GM21360 (cell line): ENCODE measurements around the gene ZSCAN4.

ENCODE experiments used
- ATAC-seq: cut with Tn5 transposase; IDR thresholded peaks from one replicate; pipeline ENCODE4 v1.9.1; 2021; ENCODE audit warnings: mild to moderate bottlenecking, moderate library complexity; ENCODE audit not compliant: unreplicated experiment

Gene ZSCAN4, protein sequence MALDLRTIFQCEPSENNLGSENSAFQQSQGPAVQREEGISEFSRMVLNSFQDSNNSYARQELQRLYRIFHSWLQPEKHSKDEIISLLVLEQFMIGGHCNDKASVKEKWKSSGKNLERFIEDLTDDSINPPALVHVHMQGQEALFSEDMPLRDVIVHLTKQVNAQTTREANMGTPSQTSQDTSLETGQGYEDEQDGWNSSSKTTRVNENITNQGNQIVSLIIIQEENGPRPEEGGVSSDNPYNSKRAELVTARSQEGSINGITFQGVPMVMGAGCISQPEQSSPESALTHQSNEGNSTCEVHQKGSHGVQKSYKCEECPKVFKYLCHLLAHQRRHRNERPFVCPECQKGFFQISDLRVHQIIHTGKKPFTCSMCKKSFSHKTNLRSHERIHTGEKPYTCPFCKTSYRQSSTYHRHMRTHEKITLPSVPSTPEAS

DNA sequence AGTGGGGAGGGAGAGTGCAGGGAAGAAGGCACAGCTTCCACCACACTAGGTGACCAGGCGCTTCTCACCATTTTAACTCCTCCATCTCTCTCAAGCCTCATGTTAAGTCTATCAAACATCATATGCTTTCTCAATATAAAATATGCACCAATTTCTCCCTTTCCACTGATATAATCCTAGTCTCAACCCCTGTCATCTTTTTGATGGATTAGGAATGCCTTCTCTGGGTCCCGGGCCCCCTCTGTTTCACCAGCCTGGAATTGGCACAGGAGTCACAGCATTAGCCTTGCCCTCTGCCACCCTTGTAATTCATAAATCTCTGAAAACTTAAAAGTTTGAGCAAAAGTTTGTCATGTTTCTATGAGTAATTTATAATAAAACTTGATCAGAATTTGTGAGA is at the start of gene ZSCAN4:
Gene ZSCAN4, plus strand, starts transcription at position 301 of the 400 bp plus-strand sequence. CDS start 7,211 bp downstream, outside the sequence.
- ATAC-seq, result no peak

GRCh38 chr19:57620673-57621348 is 47.9 kb upstream of the ZSCAN4 start:
- no peak for ATAC-seq

GRCh38 chr19:57623091-57623490 is 45.6 kb upstream of the ZSCAN4 start:
- ATAC-seq, result no peak

- ATAC-seq, result peak; percentile 95
Measured at GRCh38 chr19:57632987-57633831, 35.5 kb upstream of the ZSCAN4 start, which contains the start of gene ZNF211. Gene ZNF211, plus strand, starts transcription at chr19:57633168. Its CDS starts 179 bp downstream, at chr19:57633347.

DNA sequence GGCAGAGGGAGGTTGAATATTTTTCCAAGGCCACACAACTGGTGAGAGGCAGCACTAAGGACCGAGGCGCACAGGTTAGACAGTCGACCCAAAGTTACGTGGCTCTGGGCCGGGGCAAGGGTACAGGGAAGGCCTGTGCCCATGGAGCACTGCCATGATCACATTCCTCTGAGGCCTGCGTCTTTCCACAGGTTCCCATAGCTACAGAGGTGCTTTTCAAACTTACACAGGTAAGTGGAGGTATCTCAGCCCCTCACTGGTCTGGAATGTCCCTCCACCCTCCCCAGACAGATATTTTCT is 35.0 kb upstream of the ZSCAN4 start:
- no peak for ATAC-seq

DNA sequence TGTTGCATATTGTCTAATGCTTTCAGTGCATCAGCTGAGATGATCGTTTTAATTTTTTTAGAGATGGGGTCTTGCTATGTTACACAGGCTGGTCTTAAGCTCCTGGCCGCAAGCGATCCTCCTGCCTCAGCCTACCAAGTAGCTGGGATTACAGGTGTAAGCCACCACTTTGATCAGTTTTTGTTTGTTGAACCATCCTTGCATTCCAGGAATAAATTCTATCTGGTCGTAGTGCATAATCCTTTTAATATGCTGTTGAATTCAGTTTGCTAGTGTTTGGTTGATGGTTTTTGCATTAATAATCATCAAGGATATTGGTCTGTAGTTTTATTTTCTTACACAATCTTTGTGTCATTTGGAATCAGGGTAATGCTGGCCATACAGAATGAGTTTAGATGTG is 31.4 kb upstream of the ZSCAN4 start:
- ATAC-seq, result no peak

- no peak for ATAC-seq
Measured at GRCh38 chr19:57641715-57642234, 27.0 kb upstream of the ZSCAN4 start.

GRCh38 chr19:57642396-57643046 is 26.2 kb upstream of the ZSCAN4 start:
- no peak for ATAC-seq

- ATAC-seq, result no peak
Measured at GRCh38 chr19:57643734-57644133, 25.0 kb upstream of the ZSCAN4 start.

DNA sequence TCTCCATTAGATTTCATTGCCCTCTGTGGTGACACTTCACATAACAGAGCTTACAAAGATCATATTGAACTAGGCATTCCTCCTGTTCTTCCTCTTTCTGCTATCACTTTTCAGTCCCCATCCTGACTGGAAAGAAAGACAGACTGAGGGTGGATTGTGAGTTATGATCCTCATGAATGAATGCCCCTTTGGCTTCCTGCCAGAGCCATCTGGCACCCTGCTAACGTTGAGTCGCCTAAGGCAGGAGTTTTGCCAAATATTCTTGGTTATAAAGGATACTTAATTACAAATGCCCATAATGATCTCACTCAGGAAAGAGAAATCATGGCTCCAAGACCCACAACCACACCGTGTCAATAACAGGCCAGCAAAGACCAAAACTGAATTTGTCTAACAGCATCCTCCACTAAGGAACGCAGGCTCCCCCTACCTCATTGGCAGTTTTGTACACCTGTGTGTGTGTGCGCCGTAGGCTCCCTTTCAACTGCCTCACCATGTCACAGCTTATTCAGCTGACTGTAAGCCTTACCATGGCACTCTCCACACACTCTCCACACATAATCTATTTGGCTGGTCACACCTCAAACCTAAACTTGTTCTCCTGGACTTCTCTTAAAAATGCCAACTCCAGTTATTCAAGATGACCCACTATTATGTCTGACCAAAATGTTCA is 20.3 kb upstream of the ZSCAN4 start:
- no peak for ATAC-seq

GRCh38 chr19:57651654-57651996 is 17.1 kb upstream of the ZSCAN4 start:
- ATAC-seq, result no peak

DNA sequence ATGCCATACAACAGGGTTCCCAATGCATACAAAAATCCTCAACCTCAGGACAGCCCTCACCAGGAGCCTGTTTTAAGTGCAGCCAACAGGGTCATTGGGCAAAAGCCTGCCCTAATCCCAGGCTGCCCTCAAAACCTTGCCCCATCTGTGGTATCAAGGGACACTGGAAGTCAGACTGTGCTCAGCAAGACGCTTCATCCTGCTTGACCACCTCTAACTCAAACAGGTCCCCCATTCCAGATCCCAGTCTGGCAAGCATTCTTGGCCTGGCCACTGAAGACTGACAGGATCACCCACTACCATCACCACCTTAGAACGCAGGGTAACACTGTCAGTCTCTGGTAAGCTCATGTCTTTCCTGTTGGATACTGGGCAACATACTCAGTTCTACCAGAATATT is 15.0 kb upstream of the ZSCAN4 start:
- no peak for ATAC-seq

DNA sequence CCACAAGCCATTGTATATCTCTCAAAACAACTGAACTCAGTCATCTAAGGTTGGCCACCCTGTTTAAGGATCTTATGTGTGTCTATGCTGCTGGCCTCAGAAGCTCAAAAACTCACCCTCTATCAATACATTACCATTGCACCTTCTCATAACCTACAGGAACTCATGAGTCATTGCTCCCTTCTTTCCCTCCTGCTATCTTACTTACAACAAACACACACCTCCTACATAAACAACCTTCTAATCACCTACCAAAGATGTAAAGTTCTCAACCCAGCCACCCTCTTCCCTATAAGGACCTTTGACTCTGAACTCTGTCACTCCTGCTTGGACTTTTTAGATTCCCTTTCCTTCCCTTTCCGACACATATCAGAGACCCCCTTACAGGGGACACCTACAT is 13.3 kb upstream of the ZSCAN4 start:
- no peak for ATAC-seq

- ATAC-seq, result no peak
Measured at GRCh38 chr19:57656346-57656745, 12.4 kb upstream of the ZSCAN4 start.

DNA sequence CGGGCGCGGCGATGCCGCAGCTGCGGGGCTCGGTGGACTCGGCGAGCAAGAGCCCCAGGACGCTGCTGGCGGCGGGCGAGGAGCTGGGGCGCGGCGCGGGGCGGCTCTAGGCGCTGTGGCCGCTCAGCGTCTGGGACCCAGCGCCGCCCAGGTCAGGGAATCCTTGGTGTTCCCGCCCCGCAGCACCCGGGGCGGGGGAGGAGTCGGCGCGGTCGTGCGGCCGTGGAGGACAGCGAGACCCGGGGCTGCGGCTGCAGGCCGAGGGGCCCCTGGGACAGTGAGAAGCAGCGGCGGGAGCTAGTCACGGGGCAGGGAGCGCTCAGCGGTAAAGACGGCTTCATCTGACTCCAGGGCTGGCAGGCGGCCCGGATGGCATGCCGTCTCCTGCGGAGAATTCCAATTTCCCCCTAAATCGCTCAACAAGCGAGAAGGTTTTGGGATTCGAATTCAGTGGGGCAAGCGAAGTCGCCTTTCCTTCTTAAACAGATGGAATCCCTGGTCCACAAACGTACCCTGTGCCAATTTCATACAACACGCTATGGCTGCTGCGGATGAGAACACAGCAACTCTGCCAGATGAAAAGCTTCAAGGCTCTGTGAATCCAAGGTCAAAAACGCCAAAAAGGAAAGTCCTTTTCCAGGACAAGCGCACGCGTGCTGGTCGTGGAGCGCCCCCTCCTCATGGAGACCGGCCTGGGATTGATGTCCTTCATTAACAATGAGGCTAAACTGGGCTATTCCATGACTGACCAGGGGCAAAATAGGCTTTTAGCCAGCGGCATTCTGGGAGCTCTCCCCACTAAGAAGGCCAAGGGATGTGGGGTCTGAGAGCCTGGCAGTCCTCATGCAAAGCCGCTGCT is 4.2 kb upstream of the ZSCAN4 start:
- no peak for ATAC-seq

DNA sequence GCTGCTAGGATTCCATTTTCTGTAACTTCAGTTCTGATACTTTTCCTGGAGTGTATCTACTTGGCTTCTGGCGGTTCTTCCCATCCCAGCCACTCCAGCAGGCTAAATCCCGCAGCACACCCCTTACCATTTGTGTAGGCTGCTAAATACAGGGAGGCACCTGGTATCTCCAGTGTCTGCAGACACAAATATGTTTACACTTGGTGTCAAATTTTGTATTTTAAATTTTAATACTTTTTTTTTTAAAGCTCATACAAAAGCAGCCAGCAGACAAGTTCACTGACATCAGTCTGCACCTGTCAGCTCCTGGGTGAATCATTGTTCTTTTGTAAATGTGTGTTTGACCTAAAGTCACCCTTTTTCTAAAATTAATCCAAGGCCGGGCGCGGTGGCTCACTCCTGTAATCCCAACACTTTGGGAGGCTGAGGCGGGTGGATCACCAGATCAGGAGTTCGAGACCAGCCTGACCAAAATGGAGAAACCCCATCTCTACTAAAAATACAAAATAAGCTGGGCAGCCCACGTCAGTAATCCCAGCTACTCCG is 3.4 kb upstream of the ZSCAN4 start:
- no peak for ATAC-seq

DNA sequence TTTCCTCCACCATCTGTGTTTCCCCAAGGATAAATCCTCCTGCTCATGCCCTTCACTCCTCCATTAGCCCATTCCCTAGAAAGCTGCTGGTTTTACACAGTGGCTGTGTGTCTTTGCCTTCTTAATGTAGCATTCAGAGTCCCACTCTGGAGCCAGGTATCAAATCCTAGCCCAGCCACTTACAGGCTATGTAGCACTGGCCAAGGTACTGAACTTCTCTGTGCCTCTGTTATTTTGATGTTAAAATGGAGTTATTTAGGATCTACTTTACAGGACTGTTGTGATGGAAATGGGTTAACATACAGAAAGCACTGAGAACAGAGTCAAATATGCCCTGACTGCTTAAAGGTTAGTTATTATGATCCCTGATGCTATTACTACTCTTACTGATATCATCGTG is 1.5 kb upstream of the ZSCAN4 start:
- ATAC-seq, result no peak

GRCh38 chr19:57671124-57671895 is 2.6 kb downstream of the ZSCAN4 start:
- no peak for ATAC-seq
